ENCODE data around the gene ARL6IP1.
"Not testable (repeated sequence)": the region's sequence is repeated elsewhere in the genome, so short reads cannot be mapped to it uniquely, and the experiment has no call there.

The ARL6IP1 gene

GRCh38 chr16:18757960-18758660, 43.2 kb downstream of the ARL6IP1 start:
- not testable (repeated sequence) for DNase-seq

DNA sequence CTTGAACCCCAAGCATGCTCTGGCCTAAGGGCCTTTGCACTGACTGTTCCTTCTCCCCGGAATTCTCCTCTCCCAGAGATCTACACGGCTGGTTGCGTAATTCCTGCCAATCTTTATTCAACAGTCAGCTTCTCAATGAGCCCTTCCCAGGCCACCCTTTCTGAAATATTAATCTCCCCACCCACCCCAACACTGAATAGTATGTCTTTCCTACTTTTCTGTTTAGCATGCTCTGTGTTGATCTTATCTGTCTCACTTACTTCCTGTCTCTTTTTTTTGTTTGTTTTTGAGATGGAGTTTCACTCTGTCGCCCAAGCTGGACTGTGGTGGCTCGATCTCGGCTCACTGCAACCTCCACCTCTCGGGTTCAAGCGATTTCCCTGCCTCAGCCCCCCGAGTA, 44.7 kb downstream of the ARL6IP1 start:
- DNase-seq, result not testable (repeated sequence)

- DNase-seq, result not testable (repeated sequence)
Measured at GRCh38 chr16:18742870-18743269, 58.5 kb downstream of the ARL6IP1 start.
